Tibial nerve (tissue), 4 donors: Measurements from ENCODE around the gene ZNF423. TPM values are rescaled to one million over a fixed set of nuclear protein-coding genes. Genes with fewer than 3 reads are reported as not detected.

ENCODE experiments used
- DNase-seq, 2 donors: peaks; one replicate each; pipeline ENCODE4 v3.0.0-alpha.2; 2019; ENCODE audit warnings: low spot score in 2 of 2
- H3K27ac ChIP-seq, 4 donors: fragments of 200-600 bp; sonication (generic) in 3 of 4; one replicate each; pipeline ENCODE4 v1.5.1; 2017 to 2019; ENCODE audit warnings: mild to moderate bottlenecking in 1 of 4
- H3K27me3 ChIP-seq, 2 donors: fragments of 200-600 bp; sonication (generic) in 1 of 2; one replicate each; pipeline versions ENCODE4 v1.5.1 to v1.6.0; 2017 to 2019
- H3K36me3 ChIP-seq, 3 donors: fragments of 200-600 bp; sonication (generic); one replicate each; pipeline ENCODE4 v1.5.1; 2018 to 2019
- H3K4me1 ChIP-seq, 4 donors: fragments of 200-600 bp; sonication (generic) in 3 of 4; one replicate each; pipeline ENCODE4 v1.5.1; 2017 to 2019
- H3K4me3 ChIP-seq, 4 donors: fragments of 200-600 bp; sonication (generic) in 3 of 4; one replicate each; pipeline ENCODE4 v1.5.1; 2017 to 2019; ENCODE audit warnings: mild to moderate bottlenecking in 1 of 4, moderate library complexity in 1 of 4
- H3K9me3 ChIP-seq, 4 donors: fragments of 200-600 bp; sonication (generic) in 3 of 4; one replicate each; pipeline ENCODE4 v1.5.1; 2017 to 2019
- EP300 ChIP-seq, 2 donors: sonication (generic); formaldehyde crosslinking; IDR thresholded peaks; one replicate each; pipeline ENCODE4 v1.6.1; 2017; ENCODE audit warnings: antibody characterized with exemption in 2 of 2, mild to moderate bottlenecking in 1 of 2
- POLR2A ChIP-seq, 2 donors: fragments of 450-650 bp; IDR thresholded peaks; one replicate each; pipeline ENCODE4 v1.6.1; 2017; ENCODE audit warnings: antibody characterized with exemption in 2 of 2, mild to moderate bottlenecking in 2 of 2, moderate library complexity in 2 of 2
- WGBS, 2 donors: methylation state at CpG; one replicate each; pipeline ENCODE4 v1.1.5; 2018; 5-methylcytosine and 5-hydroxymethylcytosine counted together
- total RNA-seq, 4 donors: library from RNA; depleted of rRNA; stranded (reverse); fragments of >200 nt; gene quantifications; one replicate each; pipeline ENCODE4 v1.1.0, GENCODE V29; 2016
- TF ChIP-seq, protein P1 (sequence below), 5 experiments: fragments of 200-600 bp in 3 of 5; fragments of 450-650 bp in 2 of 5; sonication (generic) in 3 of 5; IDR thresholded peaks; one replicate each; pipeline ENCODE4 v1.5.1; 2016 to 2019; ENCODE audit warnings: antibody characterized with exemption in 5 of 5, mild to moderate bottlenecking in 3 of 5, moderate library complexity in 2 of 5

Gene ZNF423
- total RNA-seq, 4 donors from 2014 or later = 15.9 to 20.5 (median 18.5) TPM

GRCh38 chr16:49674990-49675389 lies 180.9 kb downstream of the ZNF423 start:
- Histone ChIP-seq H3K9me3 (peaks cover 0 to 1% (median 0%) of the 10 kb centered on the region in 4 donors), H3K4me1 (peaks cover 0 to 11% (median 0%) of the 10 kb centered on the region in 4 donors), H3K36me3 (peaks cover 0 to under 1% (median 0%) of the 10 kb centered on the region in 3 donors), H3K4me3 (no peak overlapping the region), H3K27ac (no peak overlapping the region), H3K27me3 (no peaks in the 10 kb centered on the region)
- 77 to 91% methylated on average over 3 of the region's 3 CpGs for WGBS, 2 donors
- TF ChIP-seq, protein P1, sequence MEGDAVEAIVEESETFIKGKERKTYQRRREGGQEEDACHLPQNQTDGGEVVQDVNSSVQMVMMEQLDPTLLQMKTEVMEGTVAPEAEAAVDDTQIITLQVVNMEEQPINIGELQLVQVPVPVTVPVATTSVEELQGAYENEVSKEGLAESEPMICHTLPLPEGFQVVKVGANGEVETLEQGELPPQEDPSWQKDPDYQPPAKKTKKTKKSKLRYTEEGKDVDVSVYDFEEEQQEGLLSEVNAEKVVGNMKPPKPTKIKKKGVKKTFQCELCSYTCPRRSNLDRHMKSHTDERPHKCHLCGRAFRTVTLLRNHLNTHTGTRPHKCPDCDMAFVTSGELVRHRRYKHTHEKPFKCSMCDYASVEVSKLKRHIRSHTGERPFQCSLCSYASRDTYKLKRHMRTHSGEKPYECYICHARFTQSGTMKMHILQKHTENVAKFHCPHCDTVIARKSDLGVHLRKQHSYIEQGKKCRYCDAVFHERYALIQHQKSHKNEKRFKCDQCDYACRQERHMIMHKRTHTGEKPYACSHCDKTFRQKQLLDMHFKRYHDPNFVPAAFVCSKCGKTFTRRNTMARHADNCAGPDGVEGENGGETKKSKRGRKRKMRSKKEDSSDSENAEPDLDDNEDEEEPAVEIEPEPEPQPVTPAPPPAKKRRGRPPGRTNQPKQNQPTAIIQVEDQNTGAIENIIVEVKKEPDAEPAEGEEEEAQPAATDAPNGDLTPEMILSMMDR (IDR thresholded peaks at IDR 0.05) = no peak
- no peak for TF ChIP-seq EP300 (IDR thresholded peaks at IDR 0.05)
- no peak for TF ChIP-seq POLR2A (IDR thresholded peaks at IDR 0.05)
- no peak for DNase-seq

DNA sequence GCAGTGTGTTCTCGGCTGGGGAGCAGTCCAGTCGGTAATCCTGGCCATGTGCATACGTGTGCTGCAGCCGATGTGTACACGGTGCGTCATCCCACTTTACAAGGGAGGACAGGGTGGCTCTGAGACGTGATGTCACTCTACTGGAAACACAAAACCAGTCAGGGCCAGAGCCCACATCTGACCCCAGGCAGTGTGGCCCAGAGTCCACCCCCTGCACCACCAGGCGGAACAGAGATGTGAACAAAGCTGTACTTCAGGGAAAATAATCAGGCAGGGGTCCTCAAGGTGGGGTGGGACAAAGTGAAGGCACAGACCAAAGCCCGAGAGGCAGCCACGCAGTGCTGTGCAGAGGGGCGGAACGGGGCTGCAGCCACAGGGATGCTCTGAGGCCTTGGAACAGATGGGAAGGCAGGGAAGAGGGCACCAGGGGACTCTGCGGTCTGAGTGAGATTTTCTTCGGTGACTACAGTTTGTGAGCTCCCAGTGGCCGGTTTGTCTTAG lies 181.5 kb downstream of the ZNF423 start:
- DNase-seq = no peak
- peaks cover 0 to 11% (median 0%) of the 10 kb centered on the region in 4 donors for H3K4me1 ChIP-seq
- no peaks in the 10 kb centered on the region for H3K27me3 ChIP-seq
- 61 to 69% methylated on average over 15 of the region's 15 CpGs for WGBS, 2 donors
- H3K9me3 ChIP-seq = no peaks in the 10 kb centered on the region
- TF ChIP-seq POLR2A (IDR thresholded peaks at IDR 0.05) (no peak), EP300 (IDR thresholded peaks at IDR 0.05) (no peak)
- TF ChIP-seq, protein P1 (IDR thresholded peaks at IDR 0.05) = no peak
- H3K36me3 ChIP-seq = no peaks in the 10 kb centered on the region
- H3K4me3 ChIP-seq = no peak overlapping the region
- H3K27ac ChIP-seq = no peak overlapping the region

GRCh38 chr16:49673442-49673841 lies 182.5 kb downstream of the ZNF423 start:
- 84 to 86% methylated on average over 8 of the region's 8 CpGs for WGBS, 2 donors

DNA sequence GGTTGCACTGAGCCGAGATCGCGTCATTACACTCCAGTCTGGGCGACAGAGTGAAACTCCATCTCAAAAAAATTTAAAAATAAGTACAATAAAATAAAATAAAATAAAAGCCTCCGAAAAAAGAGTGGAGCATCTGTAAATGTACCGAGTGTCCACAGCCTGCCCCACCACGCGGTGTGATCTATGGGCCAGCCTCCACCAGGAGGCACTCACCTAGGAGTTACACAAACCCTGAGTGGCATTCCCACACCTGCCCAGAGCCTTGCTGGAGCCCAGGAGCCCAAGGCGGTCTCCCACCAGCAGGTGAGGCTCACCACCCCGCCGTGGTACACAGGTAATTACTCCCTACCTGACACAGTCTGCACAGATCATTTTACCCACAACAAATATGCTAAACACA lies 183.2 kb downstream of the ZNF423 start:
- H3K36me3 ChIP-seq = no peaks in the 10 kb centered on the region
- H3K27ac ChIP-seq = no peak overlapping the region
- TF ChIP-seq, protein P1 (IDR thresholded peaks at IDR 0.05) = no peak
- TF ChIP-seq EP300 (IDR thresholded peaks at IDR 0.05) (no peak), POLR2A (IDR thresholded peaks at IDR 0.05) (no peak)
- peaks cover 0 to 11% (median 0%) of the 10 kb centered on the region in 4 donors for H3K4me1 ChIP-seq
- 95 to 97% methylated on average over 10 of the region's 11 CpGs for WGBS, 2 donors
- DNase-seq = no peak
- no peaks in the 10 kb centered on the region for H3K9me3 ChIP-seq
- no peaks in the 10 kb centered on the region for H3K27me3 ChIP-seq
- no peak overlapping the region for H3K4me3 ChIP-seq

More at GRCh38 chr16:49673442-49673841, 182.5 kb downstream of the ZNF423 start:
- H3K4me1 ChIP-seq = peaks cover 0 to 11% (median 0%) of the 10 kb centered on the region in 4 donors
- H3K4me3 ChIP-seq = no peak overlapping the region
- no peak overlapping the region for H3K27ac ChIP-seq
- no peaks in the 10 kb centered on the region for H3K27me3 ChIP-seq
- H3K36me3 ChIP-seq = no peaks in the 10 kb centered on the region
- TF ChIP-seq EP300 (IDR thresholded peaks at IDR 0.05) = no peak
- TF ChIP-seq POLR2A (IDR thresholded peaks at IDR 0.05) = no peak
- TF ChIP-seq, protein P1 (IDR thresholded peaks at IDR 0.05) = no peak
- DNase-seq = no peak
- H3K9me3 ChIP-seq = no peaks in the 10 kb centered on the region

GRCh38 chr16:49671333-49671732 lies 184.6 kb downstream of the ZNF423 start:
- Histone ChIP-seq H3K27ac (no peak overlapping the region), H3K27me3 (no peaks in the 10 kb centered on the region), H3K36me3 (no peaks in the 10 kb centered on the region), H3K4me1 (peaks cover 0 to 11% (median 0%) of the 10 kb centered on the region in 4 donors), H3K9me3 (no peaks in the 10 kb centered on the region), H3K4me3 (no peak overlapping the region)
- TF ChIP-seq, protein P1 (IDR thresholded peaks at IDR 0.05) = no peak
- TF ChIP-seq EP300 (IDR thresholded peaks at IDR 0.05) = no peak
- TF ChIP-seq POLR2A (IDR thresholded peaks at IDR 0.05) = no peak
- DNase-seq = no peak
- WGBS, 2 donors = 88 to 89% methylated on average over 12 of the region's 12 CpGs
